Hepatocyte (in vitro differentiated cells): ENCODE results near the gene PARN.

Source experiments
- EZH2 ChIP-seq: fragments of 200-600 bp; sonication (generic); IDR thresholded peaks from 2 replicates; pipeline ENCODE4 v1.6.1; 2016; ENCODE audit warnings: antibody characterized with exemption, mild to moderate bottlenecking, borderline replicate concordance
- EZH2phosphoT487 ChIP-seq: fragments of 200-600 bp; sonication (generic); IDR thresholded peaks from one replicate; pipeline ENCODE4 v1.6.1; 2018; ENCODE audit warnings: antibody characterized with exemption, mild to moderate bottlenecking, low read depth, moderate library complexity; ENCODE audit not compliant: unreplicated experiment, severe bottlenecking
- TF ChIP-seq, protein P1 (sequence below): fragments of 200-600 bp; sonication (generic); IDR thresholded peaks from 2 replicates; pipeline ENCODE4 v1.5.1; 2016; ENCODE audit warnings: antibody characterized with exemption, mild to moderate bottlenecking; ENCODE audit not compliant: poor library complexity

DNA sequence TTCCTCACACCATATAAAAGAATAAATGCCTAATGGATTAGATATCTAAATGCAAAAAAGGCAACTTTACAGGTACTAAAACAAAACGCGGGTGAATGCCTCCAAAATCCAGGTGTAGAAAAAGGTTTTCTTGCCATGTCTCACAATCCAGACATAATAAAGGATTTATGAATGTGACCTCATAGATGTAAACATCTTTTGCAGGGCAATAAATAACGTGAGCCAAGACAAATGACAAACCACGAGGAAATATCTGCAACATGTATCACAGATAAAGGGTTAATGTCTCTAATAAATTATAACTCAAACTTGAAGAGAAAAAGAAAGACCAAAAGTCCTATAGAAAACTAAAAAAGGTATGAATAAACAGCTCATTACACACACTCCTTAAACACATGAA, 180.7 kb downstream of the PARN start:
- TF ChIP-seq, protein P1, sequence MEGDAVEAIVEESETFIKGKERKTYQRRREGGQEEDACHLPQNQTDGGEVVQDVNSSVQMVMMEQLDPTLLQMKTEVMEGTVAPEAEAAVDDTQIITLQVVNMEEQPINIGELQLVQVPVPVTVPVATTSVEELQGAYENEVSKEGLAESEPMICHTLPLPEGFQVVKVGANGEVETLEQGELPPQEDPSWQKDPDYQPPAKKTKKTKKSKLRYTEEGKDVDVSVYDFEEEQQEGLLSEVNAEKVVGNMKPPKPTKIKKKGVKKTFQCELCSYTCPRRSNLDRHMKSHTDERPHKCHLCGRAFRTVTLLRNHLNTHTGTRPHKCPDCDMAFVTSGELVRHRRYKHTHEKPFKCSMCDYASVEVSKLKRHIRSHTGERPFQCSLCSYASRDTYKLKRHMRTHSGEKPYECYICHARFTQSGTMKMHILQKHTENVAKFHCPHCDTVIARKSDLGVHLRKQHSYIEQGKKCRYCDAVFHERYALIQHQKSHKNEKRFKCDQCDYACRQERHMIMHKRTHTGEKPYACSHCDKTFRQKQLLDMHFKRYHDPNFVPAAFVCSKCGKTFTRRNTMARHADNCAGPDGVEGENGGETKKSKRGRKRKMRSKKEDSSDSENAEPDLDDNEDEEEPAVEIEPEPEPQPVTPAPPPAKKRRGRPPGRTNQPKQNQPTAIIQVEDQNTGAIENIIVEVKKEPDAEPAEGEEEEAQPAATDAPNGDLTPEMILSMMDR: no peak
- TF ChIP-seq EZH2phosphoT487 (no peak), EZH2 (no peak)
